Measurements from ENCODE around the gene GSTA4.

DNA sequence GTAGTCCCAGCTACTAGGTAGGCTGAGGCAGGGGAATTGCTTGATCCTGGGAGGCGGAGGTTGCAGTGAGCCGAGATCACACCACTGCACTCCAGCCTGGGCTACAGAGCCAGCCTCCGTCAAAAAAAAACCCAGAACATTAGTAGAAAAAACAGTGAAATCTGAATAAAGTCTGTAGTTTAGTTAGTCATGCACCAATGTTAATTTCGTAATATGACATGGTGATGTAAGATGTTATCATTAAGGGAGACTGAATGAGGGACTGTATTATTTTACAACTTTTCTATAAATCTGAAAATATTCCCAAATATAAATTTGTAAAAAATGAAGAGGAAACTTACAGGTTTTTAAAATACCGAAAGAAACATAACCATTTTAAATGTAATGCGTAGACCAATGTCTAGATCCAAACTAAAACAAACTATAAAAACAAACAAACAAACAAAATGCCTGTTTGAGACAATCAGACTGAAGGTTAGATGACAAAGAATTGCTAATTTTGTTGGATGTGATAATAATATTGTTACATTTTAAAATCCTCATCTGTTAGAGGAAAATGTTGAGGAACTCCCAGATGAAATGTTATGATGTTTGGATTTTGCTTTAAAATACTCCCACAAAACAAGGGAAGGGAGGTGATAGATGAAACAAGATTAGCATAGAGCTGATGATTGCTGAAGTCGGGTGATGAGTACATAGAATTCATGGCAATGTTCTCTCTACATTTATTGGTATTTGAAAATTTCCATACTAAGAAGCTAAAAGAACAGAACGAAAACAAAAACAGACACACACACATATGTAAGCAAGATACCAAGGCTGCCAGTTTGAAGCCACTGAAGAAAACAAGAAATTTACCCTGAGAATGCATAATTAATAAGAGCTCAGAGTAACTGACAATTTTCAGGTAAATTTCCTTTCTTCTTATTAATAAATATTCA is 1.8 kb downstream of the GSTA4 start:
- no peak for TF ChIP-seq POLR2A (IDR thresholded peaks at IDR 0.05; ENCODE audit: low read depth, low read length)
- TF ChIP-seq POLR2AphosphoS5 (IDR thresholded peaks at IDR 0.05; ENCODE audit: low read depth, low read length), result no peak
- no peak for TF ChIP-seq TAF1 (IDR thresholded peaks at IDR 0.05; ENCODE audit: low read depth, low read length)
- no peak for TF ChIP-seq SPI1 (IDR thresholded peaks at IDR 0.05; ENCODE audit: low read depth, low read length)
- no peak for TF ChIP-seq POU2F2 (IDR thresholded peaks at IDR 0.05; ENCODE audit: low read depth, low read length)
